ENCODE measurements around the gene GTF3C5.

GTF3C5 gene

DNA sequence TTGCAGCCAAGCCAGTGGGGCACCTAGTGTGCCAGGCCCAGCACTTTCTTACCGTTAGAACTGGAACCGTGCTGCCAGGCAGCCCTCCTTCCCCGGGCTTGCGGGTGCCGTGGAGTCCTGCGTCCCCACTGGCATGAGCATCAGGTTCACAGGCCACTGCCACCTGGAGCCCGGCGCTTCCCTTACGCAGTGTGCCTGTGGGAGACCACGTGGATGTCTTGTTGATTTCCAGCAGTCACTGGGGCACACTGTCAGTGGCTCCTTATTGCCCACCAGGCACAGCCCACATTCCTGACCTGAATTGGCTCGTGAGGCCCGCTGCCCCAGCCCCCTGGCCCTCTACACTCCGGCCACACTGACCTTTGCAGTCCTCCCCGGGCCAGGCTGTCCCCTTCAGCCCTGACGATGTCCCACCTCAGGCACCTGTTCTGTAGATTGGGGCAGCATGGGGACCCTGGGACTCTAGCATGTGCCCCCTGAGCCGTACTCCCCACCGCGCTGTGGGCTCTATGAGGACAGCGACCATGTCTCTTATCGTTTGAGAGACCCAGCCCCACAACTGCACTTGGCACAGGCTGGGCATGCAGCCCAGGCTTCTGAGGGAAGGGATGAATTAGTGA lies 20.6 kb downstream of the GTF3C5 start:
- Histone ChIP-seq H3K79me2 (ENCODE audit: control insufficient read depth, low read length) (no peaks in the 10 kb centered on the region), H3K9me2 (replicated peaks; ENCODE audit: control insufficient read depth, low read length) (no peaks in the 10 kb centered on the region), H3K4me1 (ENCODE audit: control insufficient read depth, low read length) (no peaks in the 10 kb centered on the region), H3K9me3 (ENCODE audit: control insufficient read depth, insufficient read depth, low read length) (no peaks in the 10 kb centered on the region), H4K20me1 (ENCODE audit: control insufficient read depth, insufficient read depth, low read depth, low read length) (no peaks in the 10 kb centered on the region), H3K4me2 (ENCODE audit: low read length) (no peak overlapping the region), H3K27ac (ENCODE audit: low read depth, low read length) (no peak overlapping the region), H3K27me3 (ENCODE audit: control insufficient read depth, low read length) (no peaks in the 10 kb centered on the region), H3K36me3 (ENCODE audit: control insufficient read depth, low read length) (peaks cover 71% of the 10 kb centered on the region), H3F3A (ENCODE audit: control insufficient read depth, insufficient read depth) (no peaks in the 10 kb centered on the region), H3K4me3 (ENCODE audit: low read length) (no peak overlapping the region)
- TF ChIP-seq EZH2phosphoT487 (IDR thresholded peaks at IDR 0.05; ENCODE audit: borderline replicate concordance, low read length) (no peak), CTCF (IDR thresholded peaks at IDR 0.05; ENCODE audit: low read depth, low read length, poor library complexity, severe bottlenecking) (no peak)

- Histone ChIP-seq H3K27me3 (ENCODE audit: control insufficient read depth, low read length) (no peaks in the 10 kb centered on the region), H3K9me2 (replicated peaks; ENCODE audit: control insufficient read depth, low read length) (no peaks in the 10 kb centered on the region), H4K20me1 (ENCODE audit: control insufficient read depth, insufficient read depth, low read depth, low read length) (no peaks in the 10 kb centered on the region), H3K79me2 (ENCODE audit: control insufficient read depth, low read length) (no peaks in the 10 kb centered on the region), H3K27ac (ENCODE audit: low read depth, low read length) (no peak overlapping the region), H3K4me1 (ENCODE audit: control insufficient read depth, low read length) (no peaks in the 10 kb centered on the region), H3K4me3 (ENCODE audit: low read length) (no peak overlapping the region), H3F3A (ENCODE audit: control insufficient read depth, insufficient read depth) (no peaks in the 10 kb centered on the region), H3K4me2 (ENCODE audit: low read length) (no peak overlapping the region), H3K9me3 (ENCODE audit: control insufficient read depth, insufficient read depth, low read length) (no peaks in the 10 kb centered on the region), H3K36me3 (ENCODE audit: control insufficient read depth, low read length) (peaks cover 70% of the 10 kb centered on the region)
- TF ChIP-seq EZH2phosphoT487 (IDR thresholded peaks at IDR 0.05; ENCODE audit: borderline replicate concordance, low read length) (no peak), CTCF (IDR thresholded peaks at IDR 0.05; ENCODE audit: low read depth, low read length, poor library complexity, severe bottlenecking) (no peak)
These were observed 21.3 kb downstream of the GTF3C5 start for GRCh38 chr9:133051966-133052539.

- peaks cover 72% of the 10 kb centered on the region for H3K36me3 ChIP-seq (ENCODE audit: control insufficient read depth, low read length)
These were observed 23.5 kb downstream of the GTF3C5 start for GRCh38 chr9:133054194-133054890.

More at GRCh38 chr9:133054194-133054890, 23.5 kb downstream of the GTF3C5 start:
- H3K27me3 ChIP-seq (ENCODE audit: control insufficient read depth, low read length), result no peaks in the 10 kb centered on the region
- H3K27ac ChIP-seq (ENCODE audit: low read depth, low read length), result no peak overlapping the region
- no peak overlapping the region for H3K4me3 ChIP-seq (ENCODE audit: low read length)
- no peak overlapping the region for H3K4me2 ChIP-seq (ENCODE audit: low read length)
- peaks cover 8% of the 10 kb centered on the region for H3K4me1 ChIP-seq (ENCODE audit: control insufficient read depth, low read length)
- TF ChIP-seq CTCF (IDR thresholded peaks at IDR 0.05; ENCODE audit: low read depth, low read length, poor library complexity, severe bottlenecking) (no peak), EZH2phosphoT487 (IDR thresholded peaks at IDR 0.05; ENCODE audit: borderline replicate concordance, low read length) (no peak)
- H4K20me1 ChIP-seq (ENCODE audit: control insufficient read depth, insufficient read depth, low read depth, low read length), result no peaks in the 10 kb centered on the region
- H3F3A ChIP-seq (ENCODE audit: control insufficient read depth, insufficient read depth), result no peaks in the 10 kb centered on the region
- H3K79me2 ChIP-seq (ENCODE audit: control insufficient read depth, low read length), result no peaks in the 10 kb centered on the region
- H3K9me3 ChIP-seq (ENCODE audit: control insufficient read depth, insufficient read depth, low read length), result no peaks in the 10 kb centered on the region
- no peaks in the 10 kb centered on the region for H3K9me2 ChIP-seq (replicated peaks; ENCODE audit: control insufficient read depth, low read length)

Data from DOHH2 (cell line).